ENCODE results near the gene CHAF1B. TPM values are rescaled to one million over a fixed set of nuclear protein-coding genes. Genes with fewer than 3 reads are reported as not detected.

The CHAF1B gene
- total and polyA plus RNA-seq, 2 donors = 1.8 to 6.1 TPM

DNA sequence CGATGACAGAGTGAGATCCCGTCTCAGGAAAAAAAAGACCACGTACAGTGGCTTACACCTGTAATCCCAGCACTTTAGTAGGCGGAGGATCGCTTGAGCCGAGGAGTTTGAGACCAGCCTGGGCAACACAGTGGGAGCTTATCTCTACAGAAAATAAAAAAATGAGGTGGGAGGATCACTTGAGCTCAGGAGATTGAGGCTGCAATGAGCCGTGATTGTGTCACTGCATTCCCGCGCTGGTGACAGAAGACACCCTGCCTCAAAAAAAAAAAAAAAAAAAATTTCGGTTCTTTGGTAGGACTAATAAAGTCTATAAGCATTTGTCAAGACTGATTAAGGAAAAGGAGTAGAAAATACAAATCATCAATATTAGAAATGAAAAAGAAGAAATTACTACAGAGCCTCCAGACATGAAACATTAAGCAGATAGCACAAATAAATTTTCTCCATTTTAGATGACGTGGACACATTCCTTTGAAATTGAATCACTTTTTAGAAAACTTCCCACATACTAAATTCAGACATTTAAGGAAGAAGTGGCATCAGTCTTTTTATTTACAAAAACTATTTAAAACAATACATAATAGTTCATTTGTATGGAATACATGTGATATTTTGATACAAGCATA is 34.8 kb upstream of the CHAF1B start:
- H3K27ac ChIP-seq (ENCODE audit: low read depth in 1 of 2, low read length in 1 of 2) = no peak overlapping the region
- H3K9me3 ChIP-seq (ENCODE audit: control insufficient read depth in 2 of 2, insufficient read depth in 1 of 2, low read length in 1 of 2) = no peaks in the 10 kb centered on the region
- 98% methylated on average over 11 of the region's 11 CpGs for whole genome bisulfite sequencing
- H3K4me3 ChIP-seq (ENCODE audit: low read length in 2 of 2) = no peak overlapping the region
- no peaks in the 10 kb centered on the region for H3K4me1 ChIP-seq (ENCODE audit: control insufficient read depth in 2 of 2, insufficient read depth in 2 of 2, low read length in 2 of 2)
- no peaks in the 10 kb centered on the region for H3K27me3 ChIP-seq (ENCODE audit: control insufficient read depth in 2 of 2, insufficient read depth in 1 of 2, low read length in 1 of 2)
- no peak for DNase-seq (ENCODE audit: low read depth in 6 of 9, low spot score in 9 of 9)
- peaks cover 55 to 57% of the 10 kb centered on the region in 2 donors for H3K36me3 ChIP-seq (ENCODE audit: control insufficient read depth in 2 of 2, insufficient read depth in 2 of 2, low read length in 1 of 2)

DNA sequence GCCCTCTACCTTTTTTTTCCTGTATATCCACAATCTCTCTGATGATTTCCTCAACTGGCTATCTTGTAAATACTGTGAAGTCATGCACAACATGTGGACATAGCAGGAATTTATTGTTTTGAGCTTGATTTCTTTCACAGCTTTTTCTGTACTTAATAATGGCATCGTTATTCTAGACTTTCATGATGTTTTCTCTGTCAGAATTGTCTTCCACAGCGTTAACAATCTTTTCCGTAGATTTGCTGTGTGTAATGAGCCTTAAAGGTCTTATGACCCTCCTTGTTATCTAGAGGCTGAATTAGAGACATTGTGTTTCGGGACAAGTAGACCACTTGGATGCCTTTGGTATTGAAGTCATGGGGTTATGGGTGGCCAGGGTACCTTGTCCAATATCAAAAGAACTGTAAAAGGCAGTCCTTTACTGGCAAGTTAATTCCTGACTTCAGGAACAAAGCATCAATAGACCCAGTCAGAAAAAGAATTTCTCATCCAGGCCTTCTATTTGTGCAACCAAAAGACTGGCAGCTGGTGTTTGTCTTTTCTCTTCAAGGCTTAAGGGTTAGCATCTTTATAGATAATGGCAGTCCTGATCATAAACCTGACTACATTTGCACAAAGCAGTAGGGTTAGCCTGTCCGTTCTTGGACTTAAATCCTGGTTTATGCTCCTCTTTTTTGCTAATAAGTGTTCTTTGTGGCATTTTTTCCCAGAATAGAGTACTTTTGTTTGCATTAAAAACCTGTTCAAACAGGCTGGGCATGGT is 30.1 kb upstream of the CHAF1B start:
- Histone ChIP-seq H3K27me3 (ENCODE audit: control insufficient read depth in 2 of 2, insufficient read depth in 1 of 2, low read length in 1 of 2) (no peaks in the 10 kb centered on the region), H3K4me1 (ENCODE audit: control insufficient read depth in 2 of 2, insufficient read depth in 2 of 2, low read length in 2 of 2) (no peaks in the 10 kb centered on the region), H3K27ac (ENCODE audit: low read depth in 1 of 2, low read length in 1 of 2) (no peak overlapping the region), H3K36me3 (ENCODE audit: control insufficient read depth in 2 of 2, insufficient read depth in 2 of 2, low read length in 1 of 2) (peaks cover 31 to 44% of the 10 kb centered on the region in 2 donors), H3K4me3 (ENCODE audit: low read length in 2 of 2) (no peak overlapping the region), H3K9me3 (ENCODE audit: control insufficient read depth in 2 of 2, insufficient read depth in 1 of 2, low read length in 1 of 2) (no peaks in the 10 kb centered on the region)
- 98% methylated on average over 5 of the region's 5 CpGs for WGBS
- no peak for DNase-seq (ENCODE audit: low read depth in 6 of 9, low spot score in 9 of 9)

DNA sequence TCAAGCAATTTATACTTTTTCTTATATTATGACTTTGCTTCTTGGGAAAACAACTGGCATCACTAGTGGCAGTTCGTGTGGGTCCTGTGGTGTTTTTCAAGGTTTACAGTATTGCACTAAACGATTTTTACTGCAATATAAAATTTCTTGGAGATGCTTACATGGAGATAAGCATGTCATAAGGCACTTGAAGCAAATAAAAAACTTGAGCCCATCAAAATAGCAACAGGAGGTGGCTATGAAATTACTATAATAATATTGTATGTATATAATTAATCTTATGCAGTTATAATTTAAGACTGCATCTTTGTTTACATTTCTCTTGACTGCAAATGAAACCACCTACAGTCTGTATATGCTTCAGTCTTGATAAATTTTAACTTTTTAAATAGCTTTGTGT is 29.3 kb upstream of the CHAF1B start:
- no peak for DNase-seq (ENCODE audit: low read depth in 6 of 9, low spot score in 9 of 9)
- Histone ChIP-seq H3K4me3 (ENCODE audit: low read length in 2 of 2) (no peak overlapping the region), H3K9me3 (ENCODE audit: control insufficient read depth in 2 of 2, insufficient read depth in 1 of 2, low read length in 1 of 2) (no peaks in the 10 kb centered on the region), H3K27me3 (ENCODE audit: control insufficient read depth in 2 of 2, insufficient read depth in 1 of 2, low read length in 1 of 2) (no peaks in the 10 kb centered on the region), H3K4me1 (ENCODE audit: control insufficient read depth in 2 of 2, insufficient read depth in 2 of 2, low read length in 2 of 2) (no peaks in the 10 kb centered on the region), H3K27ac (ENCODE audit: low read depth in 1 of 2, low read length in 1 of 2) (no peak overlapping the region), H3K36me3 (ENCODE audit: control insufficient read depth in 2 of 2, insufficient read depth in 2 of 2, low read length in 1 of 2) (peaks cover 37 to 46% of the 10 kb centered on the region in 2 donors)
- WGBS = 90% methylated on average over 2 of the region's 2 CpGs

DNA sequence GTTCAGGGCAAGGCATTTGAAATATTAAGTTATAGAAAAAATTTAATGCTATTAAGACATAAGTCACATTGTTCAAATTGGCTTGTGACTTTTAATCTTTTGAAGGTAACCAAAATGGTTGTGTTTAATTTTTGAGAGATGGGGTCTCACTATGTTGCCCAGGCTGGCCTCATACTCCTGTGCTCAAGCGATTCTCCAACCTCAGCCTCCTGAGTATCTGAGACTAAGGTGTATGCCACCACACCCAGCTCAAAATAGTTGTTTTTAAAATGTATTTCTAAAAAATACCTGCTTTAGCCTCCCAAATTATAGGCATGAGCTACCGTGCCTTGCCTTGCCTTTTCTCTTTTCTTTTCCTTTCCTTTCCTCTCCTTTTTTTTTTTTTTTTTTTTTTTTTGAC is 26.0 kb upstream of the CHAF1B start:
- Histone ChIP-seq H3K4me1 (ENCODE audit: control insufficient read depth in 2 of 2, insufficient read depth in 2 of 2, low read length in 2 of 2) (no peaks in the 10 kb centered on the region), H3K27ac (ENCODE audit: low read depth in 1 of 2, low read length in 1 of 2) (no peak overlapping the region), H3K9me3 (ENCODE audit: control insufficient read depth in 2 of 2, insufficient read depth in 1 of 2, low read length in 1 of 2) (no peaks in the 10 kb centered on the region), H3K36me3 (ENCODE audit: control insufficient read depth in 2 of 2, insufficient read depth in 2 of 2, low read length in 1 of 2) (peaks cover 40 to 67% of the 10 kb centered on the region in 2 donors), H3K27me3 (ENCODE audit: control insufficient read depth in 2 of 2, insufficient read depth in 1 of 2, low read length in 1 of 2) (no peaks in the 10 kb centered on the region), H3K4me3 (ENCODE audit: low read length in 2 of 2) (no peak overlapping the region)
- no peak for DNase-seq (ENCODE audit: low read depth in 6 of 9, low spot score in 9 of 9)
- 95% methylated on average over 2 of the region's 2 CpGs for WGBS

DNA sequence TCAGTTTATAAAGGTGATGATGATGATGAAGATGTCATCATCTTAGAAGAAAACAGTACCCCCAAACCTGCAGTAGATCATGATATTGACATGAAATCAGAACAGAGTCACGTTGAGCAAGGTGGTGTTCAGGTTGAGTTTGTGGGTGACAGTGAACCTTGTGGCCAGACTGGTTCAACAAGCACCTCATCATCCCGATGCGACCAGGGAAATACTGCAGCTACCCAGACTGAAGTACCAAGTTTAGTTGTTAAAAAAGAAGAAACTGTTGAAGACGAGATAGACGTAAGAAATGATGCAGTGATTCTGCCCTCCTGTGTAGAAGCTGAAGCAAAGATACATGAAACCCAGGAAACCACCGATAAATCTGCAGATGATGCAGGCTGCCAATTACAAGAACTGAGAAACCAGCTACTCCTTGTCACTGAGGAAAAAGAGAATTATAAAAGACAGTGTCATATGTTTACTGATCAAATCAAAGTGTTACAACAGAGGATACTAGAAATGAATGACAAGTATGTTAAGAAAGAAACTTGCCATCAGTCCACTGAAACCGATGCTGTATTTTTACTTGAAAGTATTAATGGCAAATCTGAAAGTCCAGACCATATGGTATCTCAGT is 16.0 kb upstream of the CHAF1B start:
- H3K9me3 ChIP-seq (ENCODE audit: control insufficient read depth in 2 of 2, insufficient read depth in 1 of 2, low read length in 1 of 2) = no peaks in the 10 kb centered on the region
- no peak overlapping the region for H3K27ac ChIP-seq (ENCODE audit: low read depth in 1 of 2, low read length in 1 of 2)
- no peak for DNase-seq (ENCODE audit: low read depth in 6 of 9, low spot score in 9 of 9)
- WGBS = 97% methylated on average over 7 of the region's 7 CpGs
- no peak overlapping the region for H3K4me3 ChIP-seq (ENCODE audit: low read length in 2 of 2)
- H3K27me3 ChIP-seq (ENCODE audit: control insufficient read depth in 2 of 2, insufficient read depth in 1 of 2, low read length in 1 of 2) = no peaks in the 10 kb centered on the region
- no peaks in the 10 kb centered on the region for H3K4me1 ChIP-seq (ENCODE audit: control insufficient read depth in 2 of 2, insufficient read depth in 2 of 2, low read length in 2 of 2)
- peaks cover 45 to 80% of the 10 kb centered on the region in 2 donors for H3K36me3 ChIP-seq (ENCODE audit: control insufficient read depth in 2 of 2, insufficient read depth in 2 of 2, low read length in 1 of 2)

DNA sequence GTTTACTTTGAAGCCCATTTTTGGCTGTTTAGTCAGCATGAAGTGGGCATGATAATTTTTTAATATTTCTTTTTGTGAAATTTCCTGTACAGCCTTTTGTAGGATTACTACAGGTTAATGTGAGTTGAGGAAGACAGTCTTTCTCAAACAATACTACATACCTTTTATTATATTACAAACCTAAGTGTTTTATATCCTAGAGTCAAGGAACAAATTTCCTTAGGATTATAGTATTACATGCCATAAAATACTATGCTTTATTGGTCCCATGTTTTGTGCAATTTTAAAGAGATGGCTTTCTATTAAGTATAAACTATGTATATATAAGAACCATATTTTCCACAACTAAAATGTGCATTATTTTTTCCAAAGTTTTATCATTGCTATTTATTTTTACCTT is 9.2 kb upstream of the CHAF1B start:
- peaks cover 20 to 44% of the 10 kb centered on the region in 2 donors for H3K36me3 ChIP-seq (ENCODE audit: control insufficient read depth in 2 of 2, insufficient read depth in 2 of 2, low read length in 1 of 2)
- H3K4me1 ChIP-seq (ENCODE audit: control insufficient read depth in 2 of 2, insufficient read depth in 2 of 2, low read length in 2 of 2) = no peaks in the 10 kb centered on the region
- no peaks in the 10 kb centered on the region for H3K27me3 ChIP-seq (ENCODE audit: control insufficient read depth in 2 of 2, insufficient read depth in 1 of 2, low read length in 1 of 2)
- H3K4me3 ChIP-seq (ENCODE audit: low read length in 2 of 2) = no peak overlapping the region
- no peak overlapping the region for H3K27ac ChIP-seq (ENCODE audit: low read depth in 1 of 2, low read length in 1 of 2)
- H3K9me3 ChIP-seq (ENCODE audit: control insufficient read depth in 2 of 2, insufficient read depth in 1 of 2, low read length in 1 of 2) = no peaks in the 10 kb centered on the region
- no peak for DNase-seq (ENCODE audit: low read depth in 6 of 9, low spot score in 9 of 9)

DNA sequence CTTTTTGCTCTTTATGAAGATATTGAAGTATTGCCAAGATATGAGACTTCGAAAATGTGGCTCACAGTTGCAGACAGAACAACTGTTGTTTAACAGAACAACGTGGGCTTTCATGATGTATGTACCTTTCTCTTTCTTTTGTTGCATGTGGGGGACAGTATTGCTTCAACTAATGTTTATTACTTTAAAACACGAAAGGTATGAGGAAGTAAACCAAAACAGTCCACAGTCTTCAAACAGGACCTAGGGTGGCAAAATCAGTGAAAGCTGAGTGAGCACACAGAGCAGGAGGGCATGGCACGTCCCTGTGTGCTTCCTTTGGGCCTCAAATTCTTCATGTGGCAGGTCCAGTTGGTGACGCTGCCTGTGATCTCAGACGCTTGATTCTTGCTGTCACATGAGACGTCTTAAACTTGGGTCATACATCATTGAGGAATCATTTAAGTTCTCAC is 7.8 kb upstream of the CHAF1B start:
- no peak for DNase-seq (ENCODE audit: low read depth in 6 of 9, low spot score in 9 of 9)
- Histone ChIP-seq H3K4me3 (ENCODE audit: low read length in 2 of 2) (no peak overlapping the region), H3K27me3 (ENCODE audit: control insufficient read depth in 2 of 2, insufficient read depth in 1 of 2, low read length in 1 of 2) (no peaks in the 10 kb centered on the region), H3K36me3 (ENCODE audit: control insufficient read depth in 2 of 2, insufficient read depth in 2 of 2, low read length in 1 of 2) (peaks cover 20 to 36% of the 10 kb centered on the region in 2 donors), H3K9me3 (ENCODE audit: control insufficient read depth in 2 of 2, insufficient read depth in 1 of 2, low read length in 1 of 2) (no peaks in the 10 kb centered on the region), H3K4me1 (ENCODE audit: control insufficient read depth in 2 of 2, insufficient read depth in 2 of 2, low read length in 2 of 2) (no peaks in the 10 kb centered on the region), H3K27ac (ENCODE audit: low read depth in 1 of 2, low read length in 1 of 2) (no peak overlapping the region)
- WGBS = 97% methylated on average over 7 of the region's 7 CpGs

DNA sequence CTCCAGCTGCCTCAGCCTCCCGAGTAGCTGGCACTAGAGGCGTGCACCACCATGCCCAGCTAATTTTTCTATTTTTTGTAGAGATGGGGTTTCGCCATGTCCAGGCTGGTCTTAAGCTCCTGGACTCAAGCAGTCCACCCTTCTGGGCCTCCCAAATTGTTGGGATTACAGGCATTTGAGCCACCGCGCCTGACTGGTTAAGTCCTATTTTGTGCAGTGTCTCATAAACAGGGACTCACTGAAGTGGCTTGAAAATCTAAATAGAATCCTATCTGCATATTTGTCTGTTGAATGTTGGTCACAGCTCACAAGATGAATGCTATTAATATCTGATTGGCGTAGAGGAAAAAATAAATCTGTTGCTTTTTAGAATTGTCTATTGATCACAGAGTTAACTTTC is 5.9 kb upstream of the CHAF1B start:
- Histone ChIP-seq H3K4me1 (ENCODE audit: control insufficient read depth in 2 of 2, insufficient read depth in 2 of 2, low read length in 2 of 2) (no peaks in the 10 kb centered on the region), H3K36me3 (ENCODE audit: control insufficient read depth in 2 of 2, insufficient read depth in 2 of 2, low read length in 1 of 2) (peaks cover 16 to 23% of the 10 kb centered on the region in 2 donors), H3K9me3 (ENCODE audit: control insufficient read depth in 2 of 2, insufficient read depth in 1 of 2, low read length in 1 of 2) (no peaks in the 10 kb centered on the region), H3K27ac (ENCODE audit: low read depth in 1 of 2, low read length in 1 of 2) (no peak overlapping the region), H3K4me3 (ENCODE audit: low read length in 2 of 2) (no peak overlapping the region), H3K27me3 (ENCODE audit: control insufficient read depth in 2 of 2, insufficient read depth in 1 of 2, low read length in 1 of 2) (no peaks in the 10 kb centered on the region)
- WGBS = 99% methylated on average over 6 of the region's 6 CpGs
- DNase-seq (ENCODE audit: low read depth in 6 of 9, low spot score in 9 of 9) = no peak

DNA sequence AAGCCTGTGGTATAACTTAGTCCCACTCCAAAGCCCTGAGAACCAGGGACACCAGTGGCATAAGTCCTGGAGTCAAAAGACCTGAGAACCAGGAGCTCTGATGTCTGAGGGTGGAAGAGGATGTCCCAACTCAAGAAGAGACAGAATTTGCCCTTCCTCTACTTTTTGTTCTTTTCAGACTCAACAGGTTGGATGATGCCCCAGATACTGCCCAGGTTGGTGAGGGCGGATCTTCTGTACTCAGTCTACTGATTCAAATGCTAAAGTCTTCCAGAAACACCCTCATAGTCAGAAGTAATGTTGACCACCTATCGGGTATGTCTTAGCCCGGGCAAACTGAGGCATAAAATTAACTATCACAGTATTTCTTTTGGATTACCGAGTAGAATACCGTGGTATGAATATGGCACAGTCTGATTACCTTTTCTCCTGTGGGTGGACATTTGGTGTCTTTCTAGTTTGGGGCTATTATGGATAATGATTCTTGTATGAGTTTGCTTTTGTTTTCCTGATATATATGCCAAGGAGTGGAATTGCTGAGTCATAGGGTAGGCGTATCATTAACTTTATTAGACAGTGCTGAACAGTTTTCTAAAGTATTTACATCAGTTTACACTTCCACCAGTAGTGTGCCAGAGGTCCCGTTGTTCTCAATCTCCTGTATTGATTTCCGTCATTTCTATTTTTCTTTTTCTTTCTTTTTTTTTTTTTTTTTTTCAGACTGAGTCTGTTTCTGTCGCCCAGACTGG is 3.2 kb upstream of the CHAF1B start:
- H3K4me3 ChIP-seq (ENCODE audit: low read length in 2 of 2) = no peak overlapping the region
- peaks cover 9 to 12% of the 10 kb centered on the region in 2 donors for H3K36me3 ChIP-seq (ENCODE audit: control insufficient read depth in 2 of 2, insufficient read depth in 2 of 2, low read length in 1 of 2)
- H3K27me3 ChIP-seq (ENCODE audit: control insufficient read depth in 2 of 2, insufficient read depth in 1 of 2, low read length in 1 of 2) = no peaks in the 10 kb centered on the region
- DNase-seq (ENCODE audit: low read depth in 6 of 9, low spot score in 9 of 9) = no peak
- WGBS = 97% methylated on average over 9 of the region's 9 CpGs
- H3K4me1 ChIP-seq (ENCODE audit: control insufficient read depth in 2 of 2, insufficient read depth in 2 of 2, low read length in 2 of 2) = peaks cover 0 to 8% of the 10 kb centered on the region in 2 donors
- H3K9me3 ChIP-seq (ENCODE audit: control insufficient read depth in 2 of 2, insufficient read depth in 1 of 2, low read length in 1 of 2) = no peaks in the 10 kb centered on the region
- H3K27ac ChIP-seq (ENCODE audit: low read depth in 1 of 2, low read length in 1 of 2) = no peak overlapping the region
